WTC11 (cell line): ENCODE measurements around the gene ETV7.

Experiments used
- CREB1 ChIP-seq: sonication (generic); formaldehyde crosslinking; IDR thresholded peaks from 2 replicates; pipeline ENCODE4 v1.8.0; 2023; ENCODE audit warnings: mild to moderate bottlenecking, missing genetic modification reagents
- CREM ChIP-seq: sonication (generic); formaldehyde crosslinking; IDR thresholded peaks from 2 replicates; pipeline ENCODE4 v1.8.1; 2022; ENCODE audit warnings: mild to moderate bottlenecking, missing genetic modification reagents, moderate library complexity
- CTCF ChIP-seq: fragments of 200-600 bp; IDR thresholded peaks from 2 replicates; pipeline ENCODE4 v1.8.0; 2022; ENCODE audit warnings: antibody characterized with exemption
- FOXJ3 ChIP-seq: sonication (generic); formaldehyde crosslinking; IDR thresholded peaks from 2 replicates; pipeline ENCODE4 v1.9.0; 2021; ENCODE audit warnings: missing genetic modification reagents, mild to moderate bottlenecking, borderline replicate concordance
- FOXK1 ChIP-seq: sonication (generic); formaldehyde crosslinking; IDR thresholded peaks from 2 replicates; pipeline ENCODE4 v1.8.0; 2022; ENCODE audit warnings: mild to moderate bottlenecking, moderate library complexity, missing genetic modification reagents
- HMGXB4 ChIP-seq: sonication (generic); formaldehyde crosslinking; IDR thresholded peaks from 2 replicates; pipeline ENCODE4 v1.8.1; 2023; ENCODE audit warnings: mild to moderate bottlenecking, moderate library complexity, missing genetic modification reagents
- JUN ChIP-seq: sonication (generic); formaldehyde crosslinking; IDR thresholded peaks from 2 replicates; pipeline ENCODE4 v1.8.0; 2023; ENCODE audit warnings: mild to moderate bottlenecking, missing genetic modification reagents
- NFE2L1 ChIP-seq: sonication (generic); formaldehyde crosslinking; IDR thresholded peaks from 2 replicates; pipeline ENCODE4 v1.8.1; 2023; ENCODE audit warnings: missing genetic modification reagents
- USF1 ChIP-seq: sonication (generic); formaldehyde crosslinking; IDR thresholded peaks from 2 replicates; pipeline ENCODE4 v1.8.0; 2022; ENCODE audit warnings: mild to moderate bottlenecking, missing genetic modification reagents
- USF2 ChIP-seq: sonication (generic); formaldehyde crosslinking; IDR thresholded peaks from 2 replicates; pipeline ENCODE4 v1.8.1; 2023; ENCODE audit warnings: mild to moderate bottlenecking, missing genetic modification reagents, moderate library complexity
- ZBTB21 ChIP-seq: sonication (generic); formaldehyde crosslinking; IDR thresholded peaks from 2 replicates; pipeline ENCODE4 v1.8.1; 2023; ENCODE audit warnings: mild to moderate bottlenecking, missing genetic modification reagents, borderline replicate concordance

- TF ChIP-seq CTCF (no peak), FOXK1 (CRISPR knock-in tag) (no peak), USF2 (CRISPR knock-in tag) (no peak), USF1 (CRISPR knock-in tag) (no peak), JUN (CRISPR knock-in tag) (no peak), FOXJ3 (no peak), ZBTB21 (CRISPR knock-in tag) (no peak), CREM (CRISPR knock-in tag) (no peak), HMGXB4 (no peak), NFE2L1 (CRISPR knock-in tag) (no peak), CREB1 (CRISPR knock-in tag) (no peak)
Measured at GRCh38 chr6:36419310-36419709, 31.8 kb upstream of the ETV7 start.
